Bone marrow (tissue), 2 donors: ENCODE results near the gene POP5.
"Not testable (repeated sequence)": the region's sequence is repeated elsewhere in the genome, so short reads cannot be mapped to it uniquely, and the experiment has no call there.

Experiments
- DNase-seq, 2 donors: peaks; one replicate each; lab custom pipeline; 2025; lab: John Stamatoyannopoulos, UW

Gene POP5, protein sequence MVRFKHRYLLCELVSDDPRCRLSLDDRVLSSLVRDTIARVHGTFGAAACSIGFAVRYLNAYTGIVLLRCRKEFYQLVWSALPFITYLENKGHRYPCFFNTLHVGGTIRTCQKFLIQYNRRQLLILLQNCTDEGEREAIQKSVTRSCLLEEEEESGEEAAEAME

DNA sequence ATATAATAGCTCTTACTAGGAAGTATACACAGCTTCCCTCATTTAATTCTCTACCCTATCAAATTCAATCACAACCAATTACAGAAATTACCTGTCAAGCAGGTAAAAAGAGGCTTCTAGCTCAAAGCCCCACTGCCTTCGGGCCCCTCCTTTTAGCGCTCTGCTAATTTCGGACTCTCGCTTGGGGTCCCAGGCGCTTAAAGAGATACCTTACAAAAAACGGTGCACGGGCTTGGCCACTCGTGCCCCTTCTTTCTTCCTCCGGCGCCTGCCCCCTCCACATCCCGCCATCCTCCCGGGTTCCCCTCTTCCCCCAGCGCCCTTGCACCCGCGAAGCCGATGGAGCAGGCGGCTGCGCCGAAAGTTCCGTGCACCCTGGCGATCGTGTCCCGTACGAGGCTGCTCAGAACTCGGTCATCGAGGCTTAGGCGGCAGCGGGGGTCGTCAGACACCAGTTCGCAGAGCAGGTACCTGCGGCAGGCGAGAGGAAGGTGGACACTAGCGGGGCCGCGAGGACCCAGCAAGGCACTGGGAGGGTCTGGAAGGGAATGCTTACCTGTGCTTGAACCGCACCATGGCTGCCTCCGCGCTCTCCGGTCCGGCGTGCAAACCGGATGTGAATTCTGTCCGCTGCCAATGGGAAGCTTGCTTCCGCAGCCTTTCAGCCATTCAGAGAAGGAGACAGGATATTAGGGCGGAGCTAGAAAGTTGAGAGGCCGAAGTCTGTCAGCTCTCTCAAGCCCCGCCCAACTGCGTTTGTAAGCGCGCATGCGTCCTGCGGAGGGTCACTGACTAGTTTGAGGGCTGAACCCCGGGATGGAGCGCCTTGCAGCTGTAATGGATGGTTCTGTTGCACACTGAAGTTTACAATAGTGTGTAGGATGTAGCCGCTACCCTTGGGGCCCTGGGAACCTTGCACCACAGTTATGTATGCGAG lies at the start of gene POP5:
POP5 (minus strand) TSS at position 616 of the 937 bp plus-strand sequence; CDS start at position 576, 40 bp downstream.
- peak; percentile 73 to 96 for DNase-seq

DNA sequence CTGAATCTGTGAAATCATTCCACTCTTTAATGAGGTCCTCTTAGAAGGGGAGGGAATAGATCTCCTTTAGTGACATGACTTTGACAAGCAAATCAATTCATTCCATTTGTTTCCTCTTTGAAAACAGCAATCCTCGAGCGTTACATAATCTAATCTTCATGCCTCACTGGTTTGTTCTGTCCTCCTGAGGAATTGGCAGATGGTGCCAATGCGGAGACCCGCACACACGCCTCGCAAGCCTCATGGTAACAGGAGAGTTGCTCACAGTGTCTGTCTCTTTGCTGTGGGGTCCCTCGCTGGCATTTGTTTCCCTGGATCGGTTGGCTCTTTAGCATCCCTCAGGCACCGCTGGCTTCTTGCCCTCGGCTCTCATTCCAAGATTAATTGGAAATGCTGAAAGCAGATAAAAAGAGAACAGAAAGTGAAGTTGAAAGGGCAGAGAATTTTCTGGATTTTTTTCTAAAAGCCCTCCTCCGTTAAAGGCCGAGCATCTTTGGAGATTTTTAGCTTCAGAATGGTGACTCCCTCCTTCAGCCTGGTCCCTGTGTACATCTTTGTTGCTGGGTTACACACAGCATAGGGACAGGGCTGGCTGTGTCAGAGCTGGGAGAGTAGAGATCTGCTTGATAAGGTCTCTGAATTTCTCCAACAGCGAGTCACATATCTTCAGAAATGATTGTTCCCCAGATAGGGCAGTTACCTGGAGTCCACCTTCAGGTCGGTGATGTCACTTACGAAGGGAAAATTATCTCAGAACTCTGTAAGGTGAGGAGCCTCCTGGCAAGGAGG lies 49.1 kb upstream of the POP5 start:
- no peak for DNase-seq

DNA sequence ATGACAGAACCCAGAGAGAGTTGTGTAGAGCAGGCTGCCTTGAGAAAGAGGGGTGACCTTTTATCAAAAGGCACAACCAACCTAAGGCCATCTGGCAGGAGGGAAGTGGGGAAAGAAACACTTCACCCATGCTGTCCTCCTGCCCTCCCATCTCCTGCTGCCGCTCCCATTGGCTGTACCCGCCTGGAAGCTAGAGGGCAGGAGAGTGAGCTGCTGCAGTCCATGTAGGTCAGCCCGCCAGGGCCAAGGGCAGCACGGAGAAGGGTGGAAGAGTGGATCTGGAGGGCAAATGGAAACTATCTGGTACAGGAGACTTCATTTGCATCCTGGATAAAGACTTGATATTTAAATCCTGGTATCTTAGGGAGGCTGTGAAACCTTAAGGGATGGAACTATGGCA lies 47.7 kb upstream of the POP5 start:
- DNase-seq: no peak

DNA sequence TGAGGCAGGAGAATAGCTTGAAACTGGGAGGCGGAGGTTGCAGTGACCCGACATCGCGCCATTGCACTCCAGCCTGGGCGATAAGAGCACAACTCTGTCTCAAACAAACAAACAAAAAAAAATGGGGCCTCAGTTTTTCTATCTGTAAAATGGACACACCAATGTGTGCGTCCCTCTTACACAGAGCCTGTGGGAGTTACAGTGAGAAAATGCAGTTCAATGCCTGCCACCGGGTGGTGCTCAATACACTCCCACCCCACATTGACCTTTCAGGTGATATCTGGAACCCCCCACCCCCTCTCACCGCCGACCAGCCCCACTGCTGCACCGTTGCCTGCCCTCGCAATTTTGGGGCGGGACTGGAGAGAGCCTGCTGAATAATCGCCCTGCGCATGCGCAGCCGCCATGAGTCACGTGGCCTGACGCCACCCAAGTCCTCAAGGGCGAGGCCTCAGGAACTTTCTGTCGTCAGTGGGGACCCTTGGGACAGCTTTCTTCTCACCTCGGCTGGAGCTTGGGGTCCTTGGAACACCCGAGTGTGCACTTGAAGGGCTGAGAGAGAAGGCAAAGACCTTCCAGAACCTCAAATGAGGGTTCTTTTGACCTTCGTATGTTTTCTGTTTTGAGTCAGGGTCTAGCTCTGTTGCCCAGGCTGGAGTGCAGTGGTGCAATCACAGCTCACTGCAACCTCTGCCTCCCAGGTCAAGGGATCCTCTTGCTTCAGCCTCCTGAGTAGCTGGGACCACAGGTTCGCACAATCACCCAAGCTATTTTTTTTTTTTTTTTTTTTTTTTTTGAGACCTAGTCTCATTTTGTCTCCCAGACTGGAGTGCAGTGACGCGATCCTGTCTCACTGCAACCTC lies 44.6 kb upstream of the POP5 start:
- no peak for DNase-seq

DNA sequence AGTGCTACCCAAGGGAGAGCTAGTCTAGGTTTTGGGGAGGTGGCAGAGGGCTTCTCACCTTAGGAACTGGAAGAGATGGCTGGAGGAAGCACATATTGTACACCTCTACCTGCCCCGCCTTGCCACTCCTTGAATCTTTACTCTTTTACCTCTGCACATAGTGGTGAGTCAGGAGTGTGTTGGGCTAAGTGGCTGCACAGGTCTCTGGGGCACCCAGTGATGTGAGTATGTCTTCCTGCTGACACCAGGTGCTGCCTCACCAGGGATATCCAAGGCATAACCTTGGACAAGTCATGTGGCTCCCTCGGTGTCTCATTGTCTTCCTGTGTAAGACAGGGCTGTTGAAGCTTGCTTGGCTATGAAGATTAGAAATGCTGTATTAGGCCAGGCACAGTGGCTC lies 39.4 kb upstream of the POP5 start:
- DNase-seq: no peak

DNA sequence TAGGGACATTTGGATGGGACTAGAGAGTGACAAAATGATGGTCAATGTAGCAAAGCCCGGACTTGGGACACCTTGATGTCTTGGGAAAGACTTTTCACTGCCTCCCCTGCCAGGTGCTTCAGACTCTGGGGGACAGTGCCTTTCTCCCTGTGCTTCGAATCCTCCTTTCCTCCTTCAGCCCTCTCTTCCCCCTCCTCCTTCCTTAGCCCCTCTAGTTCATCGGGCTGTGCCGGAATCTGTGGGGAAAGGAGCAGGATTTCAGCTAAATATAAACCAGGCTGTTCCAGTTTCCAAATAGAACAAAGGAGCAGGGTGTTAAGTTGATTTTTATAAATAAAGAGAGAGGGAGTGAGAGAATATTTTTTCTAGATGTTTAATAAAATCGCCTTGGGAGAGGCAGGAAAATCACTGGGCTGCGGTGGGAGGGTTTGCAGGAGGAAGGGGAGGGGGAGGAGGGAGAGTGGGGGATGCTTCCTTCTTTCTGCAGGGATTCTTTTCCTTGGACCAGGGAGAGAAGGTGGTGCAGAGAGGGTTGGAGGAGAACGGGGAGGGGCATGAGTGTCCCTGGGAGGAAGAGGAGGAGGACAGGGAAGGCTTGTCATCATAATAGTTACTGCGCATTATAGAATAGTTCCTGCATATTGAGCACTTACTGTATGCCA lies 37.9 kb upstream of the POP5 start:
- DNase-seq: no peak

DNA sequence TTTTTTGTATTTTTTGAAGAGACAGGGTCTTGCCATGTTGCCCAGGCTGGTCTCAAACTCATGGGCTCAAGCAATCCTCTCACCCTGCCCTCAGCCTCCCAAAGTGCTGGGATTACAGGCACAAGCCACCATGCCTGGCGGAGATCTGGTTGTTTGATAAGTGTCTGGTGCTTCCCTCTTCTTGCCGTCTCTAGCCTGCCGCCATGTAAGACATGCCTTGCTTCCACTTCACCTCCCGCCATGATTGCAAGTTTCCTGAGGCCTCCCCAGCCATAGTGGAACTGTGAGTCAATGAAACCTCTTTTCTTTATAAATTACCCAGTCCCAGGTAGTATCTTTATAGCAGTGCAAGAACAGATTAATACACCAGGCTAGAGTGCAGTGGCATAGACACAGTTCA lies 36.6 kb upstream of the POP5 start:
- not testable (repeated sequence) for DNase-seq

DNA sequence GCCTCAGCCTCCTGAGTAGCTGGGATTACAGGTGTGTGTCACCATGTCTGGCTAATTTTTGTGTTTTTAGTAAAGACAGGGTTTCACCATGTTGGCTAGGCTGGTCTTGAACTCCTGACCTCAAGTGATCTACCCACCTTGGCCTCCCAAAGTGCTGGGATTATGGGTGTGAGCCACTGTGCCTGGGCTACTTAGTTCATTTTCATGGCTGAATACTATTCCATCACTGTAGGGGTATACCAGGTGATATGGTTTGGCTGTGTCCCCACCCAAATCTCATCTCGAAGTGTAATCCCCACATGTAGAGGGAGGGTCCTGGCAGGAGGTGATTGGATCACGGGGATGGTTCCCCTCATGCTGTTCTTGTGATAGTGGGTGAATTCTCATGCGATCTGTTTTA lies 36.0 kb upstream of the POP5 start:
- DNase-seq: not testable (repeated sequence)

DNA sequence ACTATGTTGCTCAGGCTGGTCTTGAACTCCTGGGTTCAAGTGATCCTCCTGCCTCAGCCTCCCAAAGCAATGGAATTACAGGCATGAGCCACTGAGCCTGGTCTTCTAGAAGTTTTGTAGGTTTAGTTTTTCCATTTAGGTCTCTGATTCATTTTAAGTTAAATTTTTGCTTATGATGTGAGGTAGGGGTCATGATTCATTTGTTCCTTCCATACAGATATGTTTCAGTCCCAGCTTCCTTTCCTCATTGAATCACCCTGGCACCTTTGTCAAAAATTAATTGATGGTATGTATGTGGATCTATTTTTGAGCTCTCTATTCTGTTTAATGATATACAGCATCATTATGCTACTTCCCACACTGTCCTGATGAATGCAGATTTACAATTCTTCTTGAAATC lies 33.6 kb upstream of the POP5 start:
- DNase-seq: no peak

DNA sequence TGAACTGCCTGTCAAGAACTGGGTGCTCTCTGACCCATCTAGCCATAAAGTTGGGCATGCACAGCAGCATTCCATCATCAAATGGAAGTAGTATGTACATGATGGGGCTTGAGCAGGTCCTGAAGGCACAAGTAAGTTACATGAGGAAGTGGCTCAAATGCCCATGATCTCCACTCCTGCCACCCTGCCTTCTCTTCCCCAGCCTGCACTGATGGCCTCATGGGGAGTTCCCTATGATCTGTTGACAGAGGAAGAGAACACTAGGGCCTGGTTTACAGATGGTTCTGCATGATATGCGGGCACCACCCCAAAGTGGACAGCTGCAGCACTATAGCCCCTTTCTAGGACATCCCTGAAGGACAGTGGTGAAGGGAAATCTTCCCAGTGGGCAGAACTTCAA lies 30.3 kb upstream of the POP5 start:
- DNase-seq: not testable (repeated sequence)

DNA sequence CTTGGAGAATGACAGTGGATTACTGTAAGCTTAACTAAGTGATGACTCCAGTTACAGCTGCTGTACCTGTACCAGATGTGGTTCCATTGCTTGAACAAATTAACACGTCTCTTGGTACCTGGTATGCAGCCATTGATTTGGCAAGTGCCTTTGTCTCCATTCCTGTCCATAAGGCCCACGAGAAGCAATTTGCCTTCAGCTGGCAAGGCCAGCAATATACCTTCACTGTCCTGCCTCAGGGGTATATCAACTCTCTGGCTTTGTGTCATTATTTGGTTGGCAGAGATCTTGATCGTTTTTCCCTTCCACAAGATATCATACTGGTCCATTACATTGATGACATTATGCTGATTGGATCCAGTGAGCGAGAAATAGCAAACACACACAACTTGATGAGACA lies 29.4 kb upstream of the POP5 start:
- no peak for DNase-seq

DNA sequence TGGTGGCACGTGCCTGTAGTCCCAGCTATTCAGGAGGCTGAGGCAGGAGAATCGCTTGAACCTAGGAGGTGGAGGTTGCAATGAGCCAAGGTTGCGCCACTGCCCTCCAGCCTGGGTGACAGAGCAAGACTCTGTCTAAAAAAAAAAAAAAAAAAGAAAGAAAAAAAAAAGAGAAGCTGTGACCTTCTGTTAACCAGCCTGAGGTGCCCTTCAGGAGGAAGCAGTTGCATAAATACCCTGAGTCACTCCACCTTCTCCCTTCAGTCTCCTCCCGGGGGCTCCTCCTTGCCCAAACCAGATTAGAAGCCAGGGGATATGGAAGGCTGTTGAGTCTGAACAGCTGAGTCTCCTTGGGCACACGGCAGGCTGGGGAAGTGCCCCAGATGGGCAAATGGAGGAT lies 21.2 kb upstream of the POP5 start:
- peak; percentile 24 to 84 for DNase-seq

DNA sequence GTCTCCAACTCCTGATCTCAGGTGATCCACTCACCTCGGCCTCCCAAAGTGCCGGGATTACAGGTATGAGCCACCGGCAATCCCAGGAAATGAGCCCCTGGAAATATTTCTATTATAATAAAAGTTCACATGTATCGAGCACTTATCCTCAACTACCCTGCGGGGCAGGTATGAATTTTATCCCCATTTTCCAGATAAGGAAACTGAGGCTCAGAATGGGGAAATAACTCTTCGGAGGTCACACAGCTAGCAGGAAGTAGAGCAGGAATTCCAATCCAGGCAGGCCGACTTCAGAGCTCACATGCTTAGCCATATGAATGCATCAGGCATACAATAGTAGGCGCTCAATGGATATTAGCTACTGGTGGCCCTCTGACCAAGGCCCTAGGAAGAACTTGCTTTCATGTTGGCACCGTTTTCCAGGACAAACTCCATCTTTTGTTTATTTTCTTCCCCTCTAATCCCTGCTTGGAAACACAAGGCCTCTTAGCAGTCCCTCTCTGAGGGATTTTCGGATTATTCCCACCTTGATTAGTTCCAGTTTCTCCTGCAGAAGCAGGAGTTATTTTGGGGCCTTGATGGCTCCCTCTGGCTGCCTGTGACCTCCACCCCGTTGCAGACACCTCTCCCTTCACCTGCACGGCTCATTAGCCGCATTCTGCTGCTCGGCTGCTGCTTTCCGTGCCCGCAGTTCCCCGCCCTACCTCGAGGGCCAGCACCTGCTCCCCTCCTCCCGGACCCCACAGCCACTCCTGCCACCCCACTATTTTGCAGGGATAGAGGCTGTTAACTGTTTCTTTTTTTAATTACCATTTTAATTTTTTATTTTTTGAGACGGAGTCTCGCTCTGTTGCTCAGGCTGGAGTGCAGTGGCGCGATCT lies 18.7 kb upstream of the POP5 start:
- no peak for DNase-seq

DNA sequence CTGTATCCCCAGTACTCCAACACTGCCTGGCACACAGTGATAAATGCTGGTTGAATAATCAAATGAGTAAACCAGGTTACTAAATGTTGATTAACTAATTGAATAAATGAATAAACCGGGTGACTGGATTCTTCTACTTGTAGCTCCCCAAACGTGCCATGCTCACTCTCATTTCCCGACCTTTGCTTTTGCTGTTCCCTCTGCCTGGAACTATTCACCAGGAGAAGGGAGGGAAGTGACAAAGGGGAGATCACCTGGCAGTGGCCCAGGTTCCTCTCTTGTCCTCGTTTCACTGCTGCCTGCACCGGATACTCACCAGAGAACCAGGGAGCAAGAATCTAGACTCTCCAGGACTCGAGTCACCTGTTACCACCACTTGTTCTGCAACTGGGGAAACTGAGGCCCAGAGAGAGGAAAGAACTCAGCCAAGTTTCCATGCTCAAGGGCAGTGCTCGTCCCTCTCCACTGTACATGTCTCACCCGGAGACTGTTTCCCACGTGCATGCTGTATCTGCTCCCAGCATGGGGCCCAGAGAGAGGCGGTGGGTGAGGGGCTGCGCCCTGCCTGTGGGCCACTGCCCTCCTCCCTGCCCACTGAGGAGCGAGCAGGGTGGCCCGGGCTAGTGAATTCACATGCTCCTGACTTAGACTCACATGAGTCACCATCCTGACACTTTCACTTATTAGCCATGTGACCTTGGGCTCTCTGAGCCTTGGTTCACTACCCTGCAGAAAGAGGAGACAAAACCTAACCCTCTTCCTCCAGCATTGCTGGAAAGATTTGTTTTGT lies 17.7 kb upstream of the POP5 start:
- peak in 1 of 2 donors; percentile 8 for DNase-seq

DNA sequence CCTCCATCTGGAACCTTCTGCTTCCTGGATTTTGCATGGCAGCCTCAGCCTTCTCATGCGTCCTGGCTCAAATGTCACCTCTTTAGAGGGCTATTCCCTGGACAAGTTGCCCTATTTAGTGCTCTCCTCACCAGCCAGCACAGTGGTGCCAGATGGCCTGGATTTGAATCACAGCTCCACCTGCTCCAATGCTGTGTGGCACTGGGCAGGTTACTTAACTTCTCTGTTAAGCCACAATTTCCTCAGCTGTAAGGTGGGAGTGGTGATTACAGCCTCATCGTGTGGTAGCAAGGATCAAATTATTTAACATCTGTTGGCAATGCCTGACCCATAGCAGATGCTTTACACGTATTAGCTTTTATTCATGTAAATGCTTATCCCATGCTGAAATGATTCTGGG lies 16.7 kb upstream of the POP5 start:
- DNase-seq: no peak

DNA sequence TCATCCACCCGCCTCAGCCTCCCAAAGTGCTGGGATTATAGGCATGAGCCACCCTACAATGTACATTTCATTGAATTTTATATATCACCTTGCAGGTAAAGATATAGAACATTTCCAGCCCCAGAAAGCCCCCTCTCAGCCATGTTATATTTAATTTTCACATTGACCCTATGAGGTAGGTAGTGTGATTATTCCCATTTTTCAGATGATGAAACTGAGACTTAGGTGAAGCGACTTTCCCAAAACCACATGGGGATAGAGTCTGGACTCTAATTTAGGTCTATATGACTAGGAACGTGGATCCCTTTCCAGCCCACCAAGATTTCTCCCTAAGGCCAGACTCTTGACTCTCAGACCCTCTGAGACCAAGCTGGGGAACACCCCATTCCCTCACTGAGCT lies 15.7 kb upstream of the POP5 start:
- no peak for DNase-seq

DNA sequence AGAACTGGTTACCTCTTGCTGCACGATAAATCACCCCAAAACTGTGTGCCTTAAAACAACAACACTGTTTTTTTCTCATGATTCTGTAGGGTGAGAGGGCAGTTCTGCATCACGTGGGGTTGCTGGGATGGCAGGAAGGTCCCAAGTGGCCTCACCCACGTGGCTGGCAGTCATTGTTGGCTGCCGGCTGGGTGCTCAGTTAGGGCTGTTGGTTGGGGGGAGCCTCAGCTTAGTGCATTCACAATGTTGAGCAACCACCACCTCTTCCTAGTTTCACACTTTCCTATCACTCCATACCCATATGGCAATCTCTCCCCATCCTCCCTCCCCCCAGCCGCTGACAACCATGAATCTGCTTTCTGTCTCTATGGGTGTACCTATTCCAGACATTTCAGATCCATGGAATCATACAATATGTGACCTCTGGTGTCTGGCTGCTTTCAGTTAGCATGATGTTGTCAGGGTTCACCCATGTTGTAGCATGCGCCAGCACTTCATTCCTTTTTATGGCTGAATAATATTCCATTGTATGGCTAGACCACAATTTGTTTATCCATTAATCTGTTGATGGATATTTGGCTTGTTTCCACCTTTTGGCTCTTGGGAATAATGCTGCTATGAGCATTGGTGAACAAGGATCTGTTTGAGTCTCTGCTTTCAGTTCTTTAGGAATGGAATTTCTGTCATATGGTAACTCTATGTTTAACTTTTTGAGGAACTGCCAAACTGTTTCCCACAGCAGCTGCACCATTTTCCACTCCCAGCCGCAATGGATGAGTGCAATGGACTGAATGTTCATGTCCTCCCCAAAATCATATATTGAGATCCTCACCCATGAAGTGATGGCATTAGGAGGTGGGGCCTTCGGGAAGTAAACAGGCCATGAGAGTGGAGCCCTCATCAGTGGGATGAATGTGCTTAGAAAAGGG lies 11.2 kb upstream of the POP5 start:
- DNase-seq: no peak

DNA sequence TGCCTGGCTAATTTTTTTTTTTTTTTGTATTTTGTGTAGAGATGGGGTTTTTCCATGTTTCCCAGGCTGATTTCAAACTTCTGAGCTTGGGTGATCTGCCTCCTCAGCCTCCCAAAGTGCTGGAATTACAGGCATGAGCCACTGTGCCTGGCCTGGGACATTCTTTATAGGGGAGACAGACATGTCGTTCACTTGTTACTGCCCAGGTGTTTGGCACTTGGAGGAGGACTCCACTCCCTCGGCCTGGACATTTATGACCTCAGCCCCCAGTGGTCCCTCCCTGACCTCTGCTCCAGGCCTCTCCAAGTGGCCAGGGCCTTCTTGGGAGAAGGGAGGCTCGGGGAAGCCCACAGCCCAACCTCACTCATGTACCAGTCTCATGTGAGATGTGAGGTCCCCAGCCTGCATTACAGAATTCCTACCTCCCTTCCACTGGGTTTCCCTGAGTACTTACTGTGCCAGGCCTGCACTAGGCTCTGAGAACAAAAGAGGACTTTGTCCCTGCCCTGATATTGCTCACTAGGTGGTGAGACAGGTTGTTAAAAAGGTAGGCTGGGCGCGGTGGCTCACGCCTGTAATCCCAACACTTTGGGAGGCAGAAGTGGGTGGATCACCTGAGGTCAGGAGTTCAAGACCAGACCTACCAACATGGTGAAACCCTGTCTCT lies 9.7 kb upstream of the POP5 start:
- DNase-seq: no peak
